Measurements from ENCODE around the gene TVP23C.

The TVP23C gene

GRCh38 chr17:15465045-15465701, 98.1 kb downstream of the TVP23C start:
- DNase-seq (ENCODE audit: low spot score): no peak

GRCh38 chr17:15464231-15464985, 98.9 kb downstream of the TVP23C start:
- DNase-seq (ENCODE audit: low spot score): no peak

DNA sequence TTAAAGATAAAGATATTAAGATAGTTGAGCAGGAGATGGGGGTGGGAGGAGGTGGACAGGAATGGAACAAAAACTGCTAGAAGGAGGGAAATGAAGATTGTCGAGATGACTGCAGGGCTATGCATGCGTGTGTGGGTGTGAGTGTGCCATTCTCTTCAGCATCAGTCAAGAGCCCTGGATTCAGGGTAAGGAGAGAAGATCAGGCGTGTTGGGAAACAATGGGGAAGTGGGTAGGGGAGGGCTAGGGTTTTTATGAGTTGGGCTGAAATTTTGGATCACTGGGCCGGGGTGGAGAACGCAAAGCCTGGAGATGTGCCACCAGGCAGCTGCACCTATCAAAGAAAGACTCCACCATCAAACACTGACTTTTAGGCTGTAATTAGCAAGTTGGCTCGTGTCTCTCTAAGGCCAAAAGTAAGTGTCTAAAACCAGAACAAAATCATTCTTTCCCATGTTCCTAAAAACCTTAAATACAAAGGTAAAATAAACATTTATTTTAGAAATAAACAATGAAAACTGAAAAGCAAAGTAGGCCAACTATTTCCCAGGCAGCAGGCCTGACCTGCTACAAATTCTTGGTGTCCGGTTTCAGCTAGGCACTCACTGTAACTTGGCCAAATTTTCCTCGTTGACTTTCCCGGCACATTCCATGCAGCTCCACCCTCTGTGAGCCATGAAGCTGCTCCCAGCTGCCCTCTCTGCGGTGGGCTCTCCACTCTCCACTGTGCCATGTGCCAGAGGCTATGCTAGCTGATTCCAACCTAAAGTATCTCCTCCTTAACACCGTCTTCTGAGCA, 100.1 kb downstream of the TVP23C start:
- no peak for DNase-seq (ENCODE audit: low spot score)

DNA sequence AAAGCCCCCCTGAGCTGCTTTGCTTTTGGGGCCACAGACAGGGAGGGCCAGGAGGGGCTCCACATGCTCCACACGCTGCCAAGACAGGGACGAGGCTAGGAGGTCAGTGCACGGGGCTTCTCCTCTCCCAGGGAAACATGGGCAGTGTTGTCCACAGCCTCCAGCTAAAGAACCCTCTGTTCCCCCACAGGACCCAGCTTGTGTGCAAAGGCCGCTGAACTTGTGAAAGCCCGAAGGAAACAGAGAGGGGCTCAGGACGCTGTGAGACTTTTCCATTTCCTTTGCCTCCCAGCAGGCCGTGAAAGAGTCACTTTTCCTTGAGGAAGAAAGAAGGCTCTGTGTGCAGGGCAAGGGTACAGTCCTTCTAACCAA, 105.6 kb downstream of the TVP23C start:
- DNase-seq (ENCODE audit: low spot score): no peak

DNA sequence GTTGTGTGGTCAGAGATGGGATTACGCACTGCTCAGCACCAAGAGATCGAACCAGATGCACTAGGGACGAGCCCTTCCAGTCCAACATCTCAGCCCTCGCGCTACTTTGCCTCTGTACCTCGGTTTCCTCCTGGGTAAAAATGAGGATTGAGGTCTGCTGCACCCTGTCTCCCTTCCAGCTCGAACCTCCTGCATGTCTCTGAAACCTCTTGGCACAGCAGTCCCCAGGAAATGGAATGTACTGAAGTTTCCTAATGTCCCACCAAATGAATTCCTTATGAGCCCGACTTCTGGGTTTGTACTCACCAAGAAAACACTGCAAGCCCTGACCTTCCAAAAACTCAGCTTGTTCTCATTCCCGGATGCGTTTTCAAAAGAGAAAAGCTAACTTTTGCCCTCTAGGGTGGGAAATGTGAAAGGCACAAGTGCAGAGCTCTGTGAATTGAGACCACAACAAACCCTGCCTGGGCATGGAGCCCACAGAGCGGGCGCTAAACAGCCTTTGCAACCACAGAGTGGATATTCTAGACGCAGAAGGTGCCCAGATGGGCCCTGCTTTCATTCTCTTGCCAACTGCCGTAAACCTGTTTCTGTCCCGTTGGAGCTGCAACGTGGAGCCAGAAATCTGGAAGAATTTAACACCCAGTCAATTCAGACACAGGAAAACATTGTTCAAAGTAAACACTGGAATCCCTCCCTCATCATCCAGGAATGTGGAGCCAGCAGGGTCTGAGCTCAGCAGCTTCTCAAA, 106.1 kb downstream of the TVP23C start:
- DNase-seq (ENCODE audit: low spot score): no peak

GRCh38 chr17:15456496-15456895, 106.8 kb downstream of the TVP23C start:
- DNase-seq (ENCODE audit: low spot score): no peak

- DNase-seq (ENCODE audit: low spot score): no peak
These were observed 108.9 kb downstream of the TVP23C start for GRCh38 chr17:15454346-15454745.

DNA sequence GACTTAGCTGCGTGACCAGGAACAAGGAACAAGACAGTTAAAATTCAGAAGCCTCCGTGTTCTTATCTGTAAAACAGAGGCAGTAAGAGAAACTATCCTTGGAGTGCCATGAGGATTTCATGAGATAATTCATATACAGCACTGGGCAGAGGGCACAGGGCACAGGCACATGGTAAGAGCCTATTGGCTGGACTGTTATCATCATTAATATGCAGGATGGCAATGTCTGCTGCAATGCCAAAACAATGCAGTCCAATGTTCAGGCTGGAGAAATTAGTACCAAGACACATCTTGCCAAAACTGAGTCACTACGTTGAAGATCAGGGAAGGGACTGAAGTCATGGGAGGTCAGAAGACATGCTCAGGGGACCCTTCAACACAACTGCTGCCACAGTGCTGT, 109.5 kb downstream of the TVP23C start:
- DNase-seq (ENCODE audit: low spot score): no peak

DNA sequence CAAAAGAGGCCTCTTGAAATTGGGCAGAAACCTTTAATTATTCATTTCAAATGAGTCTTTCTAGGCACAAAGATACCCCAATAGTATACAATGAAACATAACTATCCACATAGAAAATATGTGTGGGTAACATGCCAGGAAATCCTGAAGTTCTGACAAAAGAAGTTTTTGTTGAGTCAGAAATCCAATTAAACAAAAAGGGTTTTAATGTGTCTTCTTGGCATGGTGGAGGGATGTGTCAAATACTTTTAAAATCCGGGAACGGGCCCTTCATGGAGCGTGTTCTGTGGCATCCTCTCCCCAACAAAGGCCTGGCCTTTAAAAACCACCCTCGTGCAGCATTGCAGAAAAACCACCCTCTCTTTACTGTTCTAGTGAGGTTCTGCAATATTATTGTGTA, 110.0 kb downstream of the TVP23C start:
- no peak for DNase-seq (ENCODE audit: low spot score)

GRCh38 chr17:15452746-15453145, 110.5 kb downstream of the TVP23C start:
- DNase-seq (ENCODE audit: low spot score): no peak

Small RNA genes lying within 50 kb of the gene (small RNA-seq; reads per million reads assigned to genes)
- gene AC005838.1 (0 reads per million in 2 experiments), gene RF00090 (0 reads per million in 2 experiments)

Measured in SK-N-DZ (cell line).